HepG2 (cell line): Measurements from ENCODE around the gene TMEM39A. TPM values are rescaled to one million over a fixed set of nuclear protein-coding genes. Genes with fewer than 3 reads are reported as not detected.

ENCODE experiments used
- ATAC-seq: fragments of 200-7000 bp; cut with Tn5 transposase; 3 replicates; pipeline ENCODE4 v1.9.1; 2020; ENCODE audit warnings: mild to moderate bottlenecking, moderate library complexity
- BruUV-seq: library from RNA; stranded (reverse); fragments of 400-500 nt; replicated peaks from 2 replicates; lab custom pipeline; 2021; lab: Mats Ljungman, UMichigan
- CTCF ChIA-PET: fragments of 300-600 bp; formaldehyde crosslinking; extraction: SDS; loops from one replicate; lab custom pipeline; 2021; ENCODE audit warnings: low total read pairs, inconsistent platforms, low intra/inter-chr PET ratio; lab: Yijun Ruan, JAX
- POLR2A ChIA-PET: fragments of 350-600 bp; sonication (Branson Sonifier 250); formaldehyde crosslinking; loops from one replicate; lab custom pipeline; 2020; ENCODE audit warnings: antibody characterized with exemption, inconsistent platforms; lab: Yijun Ruan, JAX
- DNase-seq: peaks from one replicate; pipeline ENCODE4 v3.0.0-alpha.2; 2015; ENCODE audit warnings: low spot score
- FAIRE-seq: peaks from 3 replicates; lab custom pipeline; 2011; peaks lifted over from hg19 to GRCh38; lab: Jason Lieb, UNC
- H2AFZ ChIP-seq: one replicate; pipeline ENCODE4 v1.6.1; 2011; ENCODE audit warnings: low read length, inconsistent platforms
- H3K27ac ChIP-seq: fragments of 300-600 bp; 3 replicates; pipeline ENCODE4 v1.8.0; 2011; ENCODE audit warnings: mixed run types, mild to moderate bottlenecking, mixed read lengths, low read length, inconsistent platforms; ENCODE audit not compliant: insufficient read depth; ENCODE audit errors: extremely low read length
- H3K27me3 ChIP-seq, 2 experiments: fragments of 200-600 bp in 1 of 2; 2 replicates in 1 of 2; 3 replicates in 1 of 2; pipeline versions ENCODE4 v1.6.0 to v1.8.0; 2011; ENCODE audit warnings: low read length in 2 of 2, mild to moderate bottlenecking in 2 of 2, moderate library complexity in 2 of 2, inconsistent platforms in 1 of 2; ENCODE audit not compliant: insufficient read depth in 2 of 2, control insufficient read depth in 1 of 2
- H3K36me3 ChIP-seq, 2 experiments: fragments of 200-600 bp in 1 of 2; replicated peaks in 1 of 2; 2 replicates in 1 of 2; 3 replicates in 1 of 2; pipeline versions ENCODE4 v1.5.1 to v1.8.0; 2011; ENCODE audit warnings: low read length in 2 of 2, inconsistent platforms in 1 of 2; ENCODE audit not compliant: insufficient read depth in 2 of 2, control insufficient read depth in 1 of 2
- H3K4me1 ChIP-seq: 2 replicates; pipeline ENCODE4 v1.5.1; 2012; ENCODE audit warnings: low read length, inconsistent platforms; ENCODE audit not compliant: insufficient read depth
- H3K4me2 ChIP-seq: 2 replicates; pipeline ENCODE4 v1.6.0; 2011; ENCODE audit warnings: low read depth, low read length, inconsistent platforms
- H3K4me3 ChIP-seq, 3 experiments: fragments of 200-600 bp in 1 of 3; sonication (generic), shearing (Covaris generic) in 1 of 3; replicated peaks in 1 of 3; 2 replicates each; pipeline ENCODE4 v1.5.1; 2011 to 2016; ENCODE audit warnings: low read length in 3 of 3, inconsistent platforms in 2 of 3, low read depth in 2 of 3, mild to moderate bottlenecking in 2 of 3, control low read depth in 1 of 3, mixed read lengths in 1 of 3; ENCODE audit not compliant: insufficient read depth in 1 of 3
- H3K79me2 ChIP-seq: one replicate; pipeline ENCODE4 v1.6.1; 2011; ENCODE audit warnings: low read length, inconsistent platforms; ENCODE audit not compliant: insufficient read depth
- H3K9ac ChIP-seq: 2 replicates; pipeline ENCODE4 v1.6.0; 2011; ENCODE audit warnings: mild to moderate bottlenecking, low read depth, low read length, inconsistent platforms; ENCODE audit not compliant: insufficient read depth
- H3K9me3 ChIP-seq: 2 replicates; pipeline ENCODE4 v1.5.1; 2012; ENCODE audit warnings: mild to moderate bottlenecking, low read length
- H4K20me1 ChIP-seq: 2 replicates; pipeline ENCODE4 v1.6.0; 2011; ENCODE audit warnings: inconsistent platforms, mild to moderate bottlenecking, low read length, moderate library complexity; ENCODE audit not compliant: insufficient read depth
- ATF7 ChIP-seq, 2 experiments: fragments of 450-650 bp in 1 of 2; sonication (generic) in 1 of 2; formaldehyde crosslinking in 1 of 2; IDR thresholded peaks; 2 replicates each; pipeline versions ENCODE4 v1.4.0 to v1.6.1; 2016 to 2020; ENCODE audit warnings: antibody characterized with exemption in 1 of 2, mild to moderate bottlenecking in 1 of 2, missing genetic modification reagents in 1 of 2
- CEBPZ ChIP-seq: IDR thresholded peaks from 2 replicates; pipeline ENCODE4 v1.6.1; 2012; ENCODE audit warnings: low read length, improper control_type of control experiment
- CSRNP2 ChIP-seq: sonication (generic); formaldehyde crosslinking; conservative IDR thresholded peaks from 2 replicates; pipeline ENCODE4 v1.8.0; 2022; ENCODE audit warnings: low read depth, missing genetic modification reagents
- HDAC1 ChIP-seq: sonication (generic); formaldehyde crosslinking; IDR thresholded peaks from 2 replicates; pipeline ENCODE4 v1.5.1; 2020; ENCODE audit warnings: mild to moderate bottlenecking, missing genetic modification reagents
- IRF1 ChIP-seq: sonication (generic); formaldehyde crosslinking; IDR thresholded peaks from 2 replicates; pipeline ENCODE4 v1.4.0; 2020; ENCODE audit warnings: low read depth, mild to moderate bottlenecking, missing genetic modification reagents
- KMT2B ChIP-seq: IDR thresholded peaks from 2 replicates; pipeline ENCODE4 v1.6.1; 2016; ENCODE audit warnings: missing genetic modification reagents, missing compliant biosample characterization
- MTF1 ChIP-seq: sonication (generic); formaldehyde crosslinking; IDR thresholded peaks from 2 replicates; pipeline ENCODE4 v1.5.0; 2020; ENCODE audit warnings: missing genetic modification reagents
- NCOR1 ChIP-seq: fragments of 200-600 bp; sonication (generic); IDR thresholded peaks from 2 replicates; pipeline ENCODE4 v1.7.0; 2017; ENCODE audit warnings: antibody characterized with exemption, low read length, borderline replicate concordance
- ZBTB33 ChIP-seq: sonication (generic); formaldehyde crosslinking; IDR thresholded peaks from 2 replicates; pipeline ENCODE4 v1.4.0; 2020; ENCODE audit warnings: missing genetic modification reagents
- ZFY ChIP-seq: sonication (generic); formaldehyde crosslinking; IDR thresholded peaks from 2 replicates; pipeline ENCODE4 v1.4.0; 2020; ENCODE audit warnings: missing genetic modification reagents
- ZNF501 ChIP-seq: sonication (generic); formaldehyde crosslinking; IDR thresholded peaks from 2 replicates; pipeline ENCODE4 v1.5.1; 2020; ENCODE audit warnings: mild to moderate bottlenecking, moderate library complexity, missing genetic modification reagents
- ZNF841 ChIP-seq: sonication (generic); formaldehyde crosslinking; IDR thresholded peaks from 2 replicates; pipeline ENCODE4 v1.8.1; 2023; ENCODE audit warnings: missing genetic modification reagents, borderline replicate concordance
- WGBS: methylation state at CpG from one replicate; pipeline ENCODE4 v1.1.6; 2017; ENCODE audit warnings: low lambda C conversion rate; 5-methylcytosine and 5-hydroxymethylcytosine counted together
- in situ Hi-C: cut with HindIII; loops from 2 replicates; pipeline ENCODE4 v1.10.0; 2017; ENCODE audit warnings: low pct_unique_long_range_greater_than_20kb; ENCODE audit not compliant: extremely low pct_ligation_motif_present
- intact Hi-C: fragments of 100-400 bp; cut with micrococcal nuclease; formaldehyde crosslinking; loops from one replicate; pipeline ENCODE4 v1.10.0; 2022; ENCODE audit not compliant: unreplicated experiment
- polyA plus RNA-seq, 8 experiments: library from polyadenylated mRNA; depleted of rRNA in 3 of 8; stranded (reverse) in 7 of 8; unstranded in 1 of 8; fragments of >200 nt; fragmentation: Illumina TruSeq in 4 of 8; extraction: Trizol in 4 of 8; gene quantifications; 2 replicates each; pipeline versions ENCODE4 v1.2.1 to v1.2.3, GENCODE V29; 2011 to 2016; ENCODE audit warnings: low read depth in 4 of 8, missing spikeins in 1 of 8, mixed read lengths in 1 of 8; ENCODE audit not compliant: insufficient read depth in 1 of 8
- total RNA-seq, 5 experiments: library from RNA; depleted of rRNA; stranded (reverse); fragments of >200 nt; fragmentation: Illumina TruSeq; extraction: Trizol; gene quantifications; 2 replicates each; pipeline ENCODE4 v1.2.3, GENCODE V29; 2016; ENCODE audit warnings: low read depth in 1 of 5

TMEM39A gene
- total and polyA plus RNA-seq, 2 of the 13 experiments (the other 11 are each of a cell fraction or from before 2014, with no cell fraction given) = 55.8 to 64.9 TPM

- H4K20me1 ChIP-seq = no peaks in the 10 kb centered on the region
- H3K9ac ChIP-seq = no peak overlapping the region
- in situ Hi-C loops = no loop called here
- H3K4me2 ChIP-seq = no peak overlapping the region
- no TSS peak for BruUV-seq
- peaks cover 9% of the 10 kb centered on the region for H3K4me1 ChIP-seq
- 90% methylated on average over 3 of the region's 3 CpGs for WGBS
- no peaks in the 10 kb centered on the region for H3K9me3 ChIP-seq
- intact Hi-C loops = no loop called here
- CTCF ChIA-PET = no interaction called here
- H3K4me3 ChIP-seq = no peak overlapping the region
- FAIRE-seq (no peak), ATAC-seq (no peak), DNase-seq (no peak)
- H3K79me2 ChIP-seq = peaks cover 9% of the 10 kb centered on the region
- H3K27ac ChIP-seq = no peak overlapping the region
- POLR2A ChIA-PET = no interaction called here
- peaks cover 1 to 7% of the 10 kb centered on the region in 2 experiments; a peak in 3 of 5 replicates for H3K36me3 ChIP-seq
- no peak overlapping the region for H2AFZ ChIP-seq
- H3K27me3 ChIP-seq = no peaks in the 10 kb centered on the region
- TF ChIP-seq IRF1 (no peak), ATF7 (IDR thresholded peaks at IDR 0.05) (no peak), ATF7 (CRISPR knock-in tag; IDR thresholded peaks at IDR 0.05) (no peak), NCOR1 (no peak), HDAC1 (CRISPR knock-in tag) (no peak), CSRNP2 (CRISPR knock-in tag) (no peak), ZBTB33 (CRISPR knock-in tag) (no peak), ZNF841 (CRISPR knock-in tag) (no peak), KMT2B (CRISPR knock-in tag) (no peak), CEBPZ (no peak), ZNF501 (CRISPR knock-in tag) (no peak), ZFY (no peak), MTF1 (CRISPR knock-in tag) (no peak)
Measured at GRCh38 chr3:119492810-119493209, 29.4 kb upstream of the TMEM39A start.
